HG02798 (cell line): Measurements from ENCODE around the gene ADAM15.
A peak's percentile ranks its signal among the peaks of the same experiment; 100 is the strongest.

Experiments
- ATAC-seq: cut with Tn5 transposase; IDR thresholded peaks from one replicate; pipeline ENCODE4 v1.9.1; 2021; ENCODE audit warnings: mild to moderate bottlenecking; ENCODE audit not compliant: unreplicated experiment, poor library complexity

ADAM15 gene

GRCh38 chr1:155068599-155068998 is 17.5 kb downstream of the ADAM15 start:
- no peak for ATAC-seq

DNA sequence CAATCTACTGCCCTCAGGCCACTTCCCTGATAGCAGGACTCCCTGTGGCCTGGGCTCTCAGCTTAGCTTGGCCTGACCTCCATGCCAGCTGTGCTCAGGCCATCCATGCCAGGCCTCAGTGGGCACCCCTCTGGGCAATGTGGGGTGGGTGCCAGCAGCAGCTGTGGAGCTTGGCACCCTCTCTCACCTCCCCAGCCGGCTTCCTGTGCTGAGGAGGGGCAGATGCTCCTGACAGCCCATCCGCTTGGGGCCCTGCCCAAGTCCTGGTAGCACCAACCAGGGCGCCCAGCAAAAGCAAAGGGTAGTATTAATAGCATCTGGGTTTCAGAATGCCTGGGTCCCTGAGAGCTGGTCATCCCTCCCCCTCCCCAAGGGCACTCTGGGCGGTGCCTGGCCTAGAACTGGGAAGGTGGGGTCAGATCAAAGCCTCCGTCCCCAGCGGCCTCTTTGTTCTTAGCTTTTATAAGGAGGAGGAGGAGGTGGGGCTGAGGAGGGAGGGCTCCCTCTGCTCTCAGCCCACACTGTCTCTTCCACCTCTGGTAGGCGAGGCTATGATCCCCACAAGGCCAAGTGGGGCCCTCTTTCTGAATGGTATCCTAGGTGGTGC is 18.5 kb downstream of the ADAM15 start:
- no peak for ATAC-seq

- ATAC-seq: no peak
Observed at GRCh38 chr1:155070158-155070621, 19.1 kb downstream of the ADAM15 start.

DNA sequence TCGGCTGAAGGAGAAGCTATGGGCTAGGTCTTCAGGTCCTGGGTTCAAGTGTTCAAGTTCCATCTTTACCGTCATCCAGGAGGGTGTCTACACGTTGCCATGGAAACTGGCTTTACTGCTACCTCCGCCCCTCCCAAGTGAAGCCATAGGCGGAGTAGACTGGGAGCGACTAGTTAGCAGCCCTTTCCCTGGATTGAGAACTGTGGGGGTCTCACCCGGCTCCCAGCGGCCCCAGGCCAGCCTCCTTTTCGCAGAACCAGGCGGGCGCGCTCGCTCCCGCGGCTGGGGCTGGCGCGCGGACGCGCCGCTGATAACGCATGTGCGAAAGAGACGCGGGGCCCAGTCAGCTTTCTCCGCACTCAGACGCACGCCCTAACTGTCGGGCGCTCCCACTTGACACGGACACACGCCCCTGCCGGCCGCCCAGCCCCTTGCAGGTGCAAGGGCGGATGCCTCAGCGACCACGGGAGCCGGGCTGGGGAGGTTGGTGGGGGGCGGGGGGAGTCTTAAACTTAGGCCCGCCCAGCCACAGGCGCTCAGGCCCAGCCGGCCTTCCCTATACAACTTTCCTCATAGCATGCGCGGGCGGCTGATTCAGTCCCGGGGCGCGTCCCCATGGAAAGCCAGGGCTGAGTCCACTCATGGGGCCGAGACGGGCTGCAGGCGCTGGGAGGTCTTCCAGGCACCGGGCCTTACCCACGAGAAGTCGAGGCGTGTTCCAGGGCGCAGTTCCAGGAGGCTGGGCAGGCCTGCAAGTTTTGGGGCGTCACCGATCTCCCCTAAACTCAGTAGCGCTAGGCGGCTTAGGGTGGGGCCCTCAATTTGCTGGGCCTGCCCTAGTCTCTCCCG is 19.8 kb downstream of the ADAM15 start:
- peak; percentile 75 for ATAC-seq

DNA sequence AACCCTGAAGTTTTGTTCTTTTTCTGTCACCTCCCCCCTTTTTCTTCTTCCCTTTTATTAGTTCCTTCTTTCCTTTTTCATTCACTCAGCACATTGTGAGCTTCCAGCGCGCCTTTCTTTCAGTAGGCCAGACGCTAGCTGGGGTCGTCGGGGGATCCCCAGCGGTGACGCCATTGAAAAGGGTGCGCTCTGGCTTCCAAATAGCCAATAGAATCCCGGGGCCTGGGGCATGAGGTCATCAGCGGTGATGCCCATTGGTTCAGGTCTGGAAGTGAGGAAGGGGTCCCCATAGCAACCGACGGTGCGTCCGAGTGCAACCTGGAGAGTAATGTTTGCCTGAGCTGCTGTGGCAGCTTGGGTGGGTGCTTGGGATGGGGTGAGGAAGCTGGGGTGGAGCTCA is 20.6 kb downstream of the ADAM15 start:
- no peak for ATAC-seq

- ATAC-seq: no peak
Observed at GRCh38 chr1:155072531-155073289, 21.6 kb downstream of the ADAM15 start.

- ATAC-seq: no peak
Observed at GRCh38 chr1:155073377-155074242, 22.5 kb downstream of the ADAM15 start.

- ATAC-seq: no peak
Observed at GRCh38 chr1:155075535-155075934, 24.4 kb downstream of the ADAM15 start.

- ATAC-seq: no peak
Observed at GRCh38 chr1:155076371-155076770, 25.3 kb downstream of the ADAM15 start.

GRCh38 chr1:155077346-155077745 is 26.2 kb downstream of the ADAM15 start:
- no peak for ATAC-seq

- no peak for ATAC-seq
Observed at GRCh38 chr1:155077758-155078445, 26.8 kb downstream of the ADAM15 start.

DNA sequence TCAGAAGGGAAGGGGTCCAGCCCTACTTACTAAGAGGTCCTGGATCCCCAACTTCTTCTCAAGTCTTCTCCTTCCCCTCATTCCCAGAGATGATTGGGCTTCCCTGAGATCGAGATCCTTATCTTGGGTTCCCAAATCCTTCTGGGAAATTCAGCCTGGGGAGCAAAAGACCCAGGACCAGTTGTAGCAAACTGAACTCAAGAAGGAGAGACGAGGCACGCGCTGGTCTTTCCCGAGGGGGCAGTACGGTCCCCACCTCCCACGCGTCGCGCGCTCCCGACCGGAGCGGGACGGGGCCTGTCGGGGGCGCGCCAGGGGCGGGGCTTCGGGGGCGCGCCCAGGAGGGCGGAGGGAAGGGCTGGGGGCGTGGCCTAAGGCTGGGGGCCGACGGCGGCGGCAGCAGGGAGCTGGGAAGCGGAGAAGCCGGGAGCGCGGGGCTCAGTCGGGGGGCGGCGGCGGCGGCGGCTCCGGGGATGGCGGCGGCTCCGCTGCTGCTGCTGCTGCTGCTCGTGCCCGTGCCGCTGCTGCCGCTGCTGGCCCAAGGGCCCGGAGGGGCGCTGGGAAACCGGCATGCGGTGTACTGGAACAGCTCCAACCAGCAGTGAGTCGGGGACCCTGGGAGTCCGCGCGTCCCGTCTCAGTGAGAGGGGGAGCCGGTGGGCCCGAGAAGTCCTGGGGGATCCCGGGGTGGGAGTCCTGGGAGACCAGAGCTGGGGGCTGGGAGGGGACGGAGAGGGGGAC is 27.5 kb downstream of the ADAM15 start, which contains the start of gene EFNA3:
EFNA3 (plus strand) TSS at position 369 of the 741 bp plus-strand sequence; CDS start at position 474, 105 bp downstream.
- peak; percentile 60 for ATAC-seq

- ATAC-seq: no peak
Observed at GRCh38 chr1:155079210-155079486, 28.0 kb downstream of the ADAM15 start.

DNA sequence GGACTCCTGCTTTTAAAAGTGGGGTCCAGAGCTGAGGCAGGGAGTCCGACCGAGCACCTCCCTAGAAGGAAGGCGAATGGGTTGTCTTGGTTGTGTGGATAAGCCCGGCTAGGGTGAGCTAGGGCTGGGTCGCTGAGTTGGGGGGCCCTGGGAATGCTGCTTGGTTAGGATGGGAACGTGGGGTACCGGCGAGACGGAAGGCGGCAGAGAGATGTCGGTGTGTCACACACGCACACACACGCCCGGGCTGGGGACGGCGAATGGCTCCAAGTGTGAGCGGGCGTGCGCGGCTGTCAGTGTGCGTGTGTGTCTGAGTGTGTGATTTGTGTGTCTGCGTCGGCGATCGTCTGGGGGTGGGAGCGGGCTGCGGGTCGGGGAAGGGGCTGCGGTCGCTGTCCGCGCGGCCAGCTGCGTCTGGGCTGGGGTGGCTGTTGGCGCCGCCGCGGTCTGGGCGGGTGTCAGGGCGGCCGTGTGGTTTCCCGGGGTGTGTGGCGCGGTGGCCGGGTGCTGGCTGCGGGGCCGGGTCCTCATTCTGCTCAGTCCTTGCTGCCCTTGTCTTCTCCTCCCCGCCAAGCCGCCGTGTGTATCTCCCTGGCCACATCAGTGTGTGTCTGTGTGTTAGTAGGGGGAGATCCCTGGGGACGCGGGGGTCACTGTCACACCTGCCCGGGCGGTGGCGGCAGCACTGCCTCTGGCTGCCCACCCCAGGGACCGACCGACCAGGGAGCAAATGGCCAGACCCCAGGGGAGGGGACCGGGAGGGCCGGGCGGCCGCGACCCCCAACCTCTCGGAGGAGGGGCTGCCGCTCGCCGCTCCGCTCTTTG is 28.6 kb downstream of the ADAM15 start:
- no peak for ATAC-seq

DNA sequence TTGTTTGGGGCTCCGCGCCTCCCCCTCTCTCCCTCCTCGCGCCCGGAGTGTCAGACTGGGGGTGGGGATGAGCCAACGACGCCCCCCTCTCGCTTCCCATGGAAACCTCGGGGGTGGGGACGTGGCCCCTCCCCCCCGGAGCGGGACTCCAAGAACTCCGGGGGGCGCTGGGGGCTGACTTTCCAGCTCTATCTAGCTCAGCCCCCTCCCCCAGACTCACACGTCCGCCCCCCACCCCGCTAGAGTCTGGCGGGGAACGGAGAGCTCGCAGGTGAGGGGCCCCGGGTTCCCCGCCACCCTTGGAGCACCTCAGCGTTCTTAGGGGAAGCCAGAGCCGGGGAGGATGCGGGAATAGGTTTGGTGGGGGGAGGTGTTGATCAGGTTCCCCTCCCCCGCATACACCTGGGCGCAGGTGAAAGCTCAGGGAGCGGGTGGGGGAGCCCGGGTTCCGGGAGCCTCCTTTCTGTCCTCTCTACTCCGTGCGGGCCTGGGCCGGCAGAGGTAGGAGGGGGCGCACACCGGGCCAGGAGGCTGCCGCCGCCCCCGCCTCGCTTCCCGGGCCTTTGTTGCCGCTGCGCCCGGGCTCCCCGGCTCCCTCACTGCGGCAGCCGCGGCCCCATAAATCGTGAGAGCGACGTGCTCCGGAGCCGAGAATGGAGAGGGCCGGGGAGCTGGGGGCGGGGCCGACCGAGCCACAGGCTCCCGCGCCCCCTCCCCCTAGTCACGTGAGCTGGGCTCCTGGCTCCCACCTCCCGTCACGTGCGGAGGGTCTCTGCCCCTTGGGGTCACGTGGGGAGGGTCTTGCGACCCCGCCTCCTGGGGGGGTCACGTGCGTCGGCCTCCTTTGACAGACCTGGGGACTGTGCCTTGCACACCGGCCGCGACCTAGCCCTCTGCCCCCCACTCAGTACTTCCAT is 29.5 kb downstream of the ADAM15 start:
- no peak for ATAC-seq

DNA sequence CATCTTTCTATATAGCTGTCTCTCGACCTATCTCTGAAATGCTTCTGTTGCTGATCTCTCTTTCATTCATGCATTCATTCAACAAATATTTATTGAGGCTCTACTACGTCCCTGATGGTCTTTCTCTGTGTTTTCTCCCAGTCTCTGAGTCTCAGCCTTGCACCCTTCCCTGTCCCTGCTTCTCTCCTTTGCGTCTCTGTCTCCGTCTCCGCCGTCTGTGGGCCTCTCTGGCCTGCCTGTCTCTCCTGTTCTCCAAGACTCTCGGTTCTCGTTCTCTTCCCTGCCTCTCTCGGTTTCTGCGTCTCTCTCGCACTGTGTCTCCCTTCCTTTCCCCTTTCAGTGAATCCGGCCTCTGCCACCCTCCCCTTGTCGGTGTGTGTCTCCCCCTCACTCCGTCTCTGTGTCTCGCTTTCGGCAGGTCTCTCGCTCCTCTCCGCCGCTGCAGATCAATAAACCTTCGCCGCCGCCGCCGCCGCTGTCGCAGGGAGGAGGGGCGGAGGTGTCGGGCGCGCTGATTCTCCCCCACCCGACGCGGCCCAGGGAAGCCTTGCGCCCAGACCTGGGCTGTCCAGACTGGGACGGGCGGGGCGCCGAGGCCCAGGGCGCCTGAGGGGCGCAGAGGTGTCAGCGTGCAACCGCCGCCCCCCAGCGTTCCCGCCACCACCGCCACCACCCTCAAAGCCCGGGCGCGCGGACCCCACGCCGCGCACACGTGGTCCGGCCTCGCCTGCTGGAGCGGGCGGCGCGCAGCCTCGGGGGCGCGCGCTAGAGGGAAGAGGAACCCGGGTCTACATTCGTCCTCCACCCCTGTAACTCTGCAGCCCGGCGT is 30.6 kb downstream of the ADAM15 start:
- no peak for ATAC-seq
